Spinal cord (tissue), 10 donors: ENCODE results near the gene BTBD6. TPM values are rescaled to one million over a fixed set of nuclear protein-coding genes. Genes with fewer than 3 reads are reported as not detected.
"Not testable (repeated sequence)": the region's sequence is repeated elsewhere in the genome, so short reads cannot be mapped to it uniquely, and the experiment has no call there.

Source experiments
- DNase-seq, 6 donors: peaks; one replicate each; pipeline versions ENCODE4 v3.0.0 to v3.0.0-alpha.2; 2013 to 2015; ENCODE audit warnings: low spot score in 6 of 6, low read depth in 4 of 6
- H3K27ac ChIP-seq: one replicate; pipeline ENCODE4 v1.5.1; 2013; ENCODE audit warnings: low read depth, low read length, control low read depth
- H3K27me3 ChIP-seq: one replicate; pipeline ENCODE4 v1.6.1; 2013; ENCODE audit warnings: low read length; ENCODE audit not compliant: control insufficient read depth, insufficient read depth
- H3K36me3 ChIP-seq: one replicate; pipeline ENCODE4 v1.6.1; 2013; ENCODE audit warnings: low read length; ENCODE audit not compliant: control insufficient read depth, insufficient read depth
- H3K4me1 ChIP-seq: one replicate; pipeline ENCODE4 v1.6.1; 2013; ENCODE audit warnings: low read length; ENCODE audit not compliant: control insufficient read depth, insufficient read depth
- H3K4me3 ChIP-seq: one replicate; pipeline ENCODE4 v1.5.1; 2013; ENCODE audit warnings: low read depth, low read length, control low read depth
- H3K9me3 ChIP-seq: one replicate; pipeline ENCODE4 v1.6.1; 2013; ENCODE audit warnings: low read length; ENCODE audit not compliant: control insufficient read depth, insufficient read depth
- WGBS: methylation state at CpG from one replicate; pipeline ENCODE4 v1.1.5; 2013; ENCODE audit warnings: missing lambda C conversion rate; ENCODE audit not compliant: insufficient coverage; 5-methylcytosine and 5-hydroxymethylcytosine counted together
- polyA plus RNA-seq, 2 donors: library from polyadenylated mRNA; unstranded; fragments of 120-200 nt; gene quantifications; one replicate each; pipeline ENCODE4 v1.2.1, GENCODE V29; 2013; ENCODE audit not compliant: insufficient read length in 2 of 2
- total RNA-seq, 2 donors: library from RNA; depleted of rRNA in 1 of 2; stranded (reverse); fragments of 120-200 nt in 1 of 2; fragments of >200 nt in 1 of 2; gene quantifications; one replicate each; pipeline versions ENCODE4 v1.2.3 to v1.2.4, GENCODE V29; 2013 to 2014
- donor health status: healthy.

The BTBD6 gene
- total and polyA plus RNA-seq, 4 donors = 31.3 to 59.1 (median 55.5) TPM

DNA sequence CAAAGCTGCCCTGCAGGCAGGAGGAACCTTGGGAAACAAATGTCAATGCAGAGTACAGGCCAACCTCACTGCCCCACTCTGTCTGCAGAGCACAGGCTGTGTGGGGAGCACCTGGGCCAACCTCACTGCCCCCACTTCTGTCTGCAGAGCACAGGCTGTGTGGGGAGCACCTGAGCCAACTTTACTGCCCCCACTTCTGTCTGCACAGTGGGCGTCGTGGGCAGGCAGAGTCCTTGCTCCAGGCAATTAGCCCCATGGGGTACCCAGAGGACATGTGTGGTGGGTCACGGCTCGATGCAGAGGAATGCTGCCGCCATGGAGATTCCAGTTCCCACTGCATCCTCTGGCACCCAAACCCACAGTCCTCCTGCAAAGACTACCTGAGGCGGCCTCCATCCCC lies 26.3 kb downstream of the BTBD6 start:
- Histone ChIP-seq H3K4me1 (peaks cover 18% of the 10 kb centered on the region), H3K27me3 (no peaks in the 10 kb centered on the region), H3K27ac (no peak overlapping the region), H3K36me3 (peaks cover 40% of the 10 kb centered on the region), H3K9me3 (no peaks in the 10 kb centered on the region), H3K4me3 (no peak overlapping the region)
- DNase-seq = no peak
- 63% methylated on average over 5 of the region's 6 CpGs for WGBS

DNA sequence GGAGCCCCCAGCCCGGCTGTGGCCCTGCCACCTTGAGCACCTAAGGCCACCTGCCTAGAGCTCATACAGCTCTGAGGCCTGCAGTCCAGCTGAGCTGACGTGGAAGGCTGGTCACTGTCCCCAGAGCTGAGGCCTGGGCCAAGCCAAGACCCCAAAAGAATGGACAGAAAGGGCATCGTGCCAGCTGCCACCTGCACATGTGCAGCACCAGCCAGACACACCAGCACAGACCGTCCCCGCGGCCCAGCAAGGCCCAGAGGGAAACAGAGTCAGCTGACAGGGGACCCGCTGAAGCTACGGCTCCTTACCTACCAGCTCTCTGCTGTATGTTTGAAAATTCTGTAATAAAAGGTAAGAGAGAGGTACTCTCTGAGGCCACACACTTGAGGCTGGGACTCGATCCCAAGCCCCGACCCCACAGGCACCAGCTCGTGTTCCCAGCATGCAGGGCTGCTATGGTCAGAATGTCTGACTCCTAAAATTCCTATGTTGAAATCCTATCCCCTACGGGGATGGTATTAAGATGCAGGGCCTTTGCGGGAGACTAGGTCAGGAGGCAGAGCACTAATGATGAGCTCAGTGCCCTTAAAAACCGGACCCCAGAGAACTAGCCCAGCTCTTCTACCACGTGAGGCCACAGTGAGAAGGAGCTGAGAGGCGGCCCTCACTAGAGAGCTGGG lies 27.1 kb downstream of the BTBD6 start:
- Histone ChIP-seq H3K4me1 (peaks cover 18% of the 10 kb centered on the region), H3K27me3 (no peaks in the 10 kb centered on the region), H3K4me3 (no peak overlapping the region), H3K9me3 (no peaks in the 10 kb centered on the region), H3K36me3 (peaks cover 41% of the 10 kb centered on the region), H3K27ac (no peak overlapping the region)
- WGBS = 61% methylated on average over 3 of the region's 16 CpGs
- no peak for DNase-seq

DNA sequence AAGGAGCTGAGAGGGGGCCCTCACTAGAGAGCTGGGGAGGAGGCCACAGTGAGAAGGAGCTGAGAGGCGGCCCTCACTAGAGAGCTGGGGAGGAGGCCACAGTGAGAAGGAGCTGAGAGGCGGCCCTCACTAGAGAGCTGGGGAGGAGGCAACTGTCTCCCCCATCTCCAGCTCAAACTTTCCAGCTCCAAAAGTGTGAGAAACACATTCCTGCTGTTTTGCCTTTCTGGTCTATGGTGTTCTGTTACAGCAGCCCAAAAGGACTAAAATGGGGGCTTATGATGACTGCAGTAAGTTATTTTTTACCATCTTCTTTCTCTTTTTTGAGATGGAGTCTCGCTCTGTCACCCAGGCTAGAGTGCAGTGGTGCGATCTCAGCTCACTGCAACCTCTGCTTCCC lies 29.1 kb downstream of the BTBD6 start:
- H3K27ac ChIP-seq, H3K27me3 ChIP-seq, DNase-seq, H3K4me3 ChIP-seq, H3K9me3 ChIP-seq: not testable (repeated sequence)
- peaks cover 29% of the 10 kb centered on the region for H3K4me1 ChIP-seq
- peaks cover 37% of the 10 kb centered on the region for H3K36me3 ChIP-seq
- WGBS = no CpG with 5 or more reads among the region's 4 CpGs

- 86% methylated on average over 16 of the region's 18 CpGs for WGBS
- no peak for DNase-seq
- no peaks in the 10 kb centered on the region for H3K9me3 ChIP-seq
- H3K27me3 ChIP-seq = no peaks in the 10 kb centered on the region
- no peak overlapping the region for H3K4me3 ChIP-seq
- H3K36me3 ChIP-seq = peaks cover 39% of the 10 kb centered on the region
- no peak overlapping the region for H3K27ac ChIP-seq
- peaks cover 29% of the 10 kb centered on the region for H3K4me1 ChIP-seq
Measured at GRCh38 chr14:105279642-105280361, 31.5 kb downstream of the BTBD6 start.

- WGBS = 96% methylated on average over 17 of the region's 21 CpGs
Measured at GRCh38 chr14:105280525-105280924, 32.2 kb downstream of the BTBD6 start.

DNA sequence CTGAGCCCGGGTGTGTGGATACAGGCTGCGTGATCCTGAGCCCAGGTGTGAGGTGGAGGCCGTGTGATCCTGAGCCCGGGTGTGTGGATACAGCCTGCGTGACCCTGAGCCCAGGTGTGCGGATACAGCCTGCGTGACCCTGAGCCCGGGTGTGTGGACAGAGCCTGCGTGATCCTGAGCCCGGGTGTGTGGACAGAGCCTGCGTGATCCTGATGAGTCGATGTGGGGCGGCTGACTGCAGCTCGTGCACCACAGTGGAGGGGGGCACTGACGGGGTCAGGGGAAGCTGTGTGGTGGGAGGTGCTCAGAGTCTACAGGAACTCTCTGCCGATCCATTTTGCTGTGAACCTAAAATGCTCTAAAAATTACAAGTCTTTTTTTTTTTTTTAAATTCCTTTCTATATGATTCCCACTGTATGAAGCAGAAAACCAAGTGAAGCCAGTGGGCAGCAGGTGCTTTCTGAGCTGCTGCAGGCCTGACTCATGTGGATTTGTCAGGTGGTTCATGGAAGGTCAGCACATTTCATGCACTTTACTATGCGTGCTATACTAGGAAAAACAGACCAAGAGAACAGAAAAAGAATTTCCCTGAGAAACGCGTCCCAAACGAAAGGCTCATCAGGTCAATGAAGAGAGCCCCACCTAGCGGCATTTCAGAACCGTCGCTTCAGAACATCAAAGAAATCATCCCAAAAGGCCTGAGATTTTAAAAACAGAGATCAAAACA lies 33.2 kb downstream of the BTBD6 start:
- WGBS = 61% methylated on average over 23 of the region's 23 CpGs
- H3K9me3 ChIP-seq = no peaks in the 10 kb centered on the region
- H3K36me3 ChIP-seq = peaks cover 40% of the 10 kb centered on the region
- peaks cover 22% of the 10 kb centered on the region for H3K4me1 ChIP-seq
- no peak overlapping the region for H3K27ac ChIP-seq
- no peaks in the 10 kb centered on the region for H3K27me3 ChIP-seq
- no peak overlapping the region for H3K4me3 ChIP-seq
- DNase-seq = peak in 3 of 6 donors; percentile 57 to 92 (median 86)

More at GRCh38 chr14:105280525-105280924, 32.2 kb downstream of the BTBD6 start:
- H3K27me3 ChIP-seq = no peaks in the 10 kb centered on the region
- H3K4me1 ChIP-seq = peaks cover 22% of the 10 kb centered on the region
- H3K27ac ChIP-seq = no peak overlapping the region
- H3K36me3 ChIP-seq = peaks cover 34% of the 10 kb centered on the region
- H3K9me3 ChIP-seq = no peaks in the 10 kb centered on the region
- H3K4me3 ChIP-seq = no peak overlapping the region
- no peak for DNase-seq

DNA sequence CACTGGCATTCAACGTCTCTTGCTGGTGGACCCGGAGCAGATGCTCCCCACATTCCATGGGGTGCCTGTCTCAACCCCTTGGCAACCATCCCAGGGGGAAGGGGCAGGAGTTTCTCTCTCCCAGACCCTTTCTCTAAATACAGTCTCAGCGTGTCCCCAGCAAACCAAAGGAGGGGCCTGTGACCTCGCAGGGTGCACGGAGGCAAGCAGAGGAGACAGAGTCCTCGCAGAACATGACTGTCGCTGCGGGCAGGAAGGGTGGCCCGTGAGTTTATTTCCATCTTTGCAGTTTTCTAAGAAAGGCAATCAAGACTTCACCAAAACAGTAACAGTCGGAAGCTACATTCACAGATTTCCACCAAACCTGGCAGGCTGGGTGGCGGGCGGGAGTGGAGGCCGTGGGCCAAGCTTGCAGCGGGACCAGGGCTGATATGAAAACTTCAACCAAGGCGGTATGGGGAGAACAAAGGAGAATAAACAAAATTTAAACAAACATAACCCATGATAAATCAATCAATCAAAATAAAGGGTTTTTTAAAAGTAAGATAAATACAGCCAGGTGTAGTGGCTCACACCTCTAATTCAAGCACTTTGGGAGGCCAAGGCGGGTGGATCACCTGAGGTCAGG lies 33.9 kb downstream of the BTBD6 start:
- no peak overlapping the region for H3K27ac ChIP-seq
- WGBS = 18% methylated on average over 7 of the region's 16 CpGs
- no peak overlapping the region for H3K4me3 ChIP-seq
- no peak for DNase-seq
- H3K4me1 ChIP-seq = peaks cover 22% of the 10 kb centered on the region
- H3K9me3 ChIP-seq = no peaks in the 10 kb centered on the region
- H3K27me3 ChIP-seq = no peaks in the 10 kb centered on the region
- peaks cover 44% of the 10 kb centered on the region for H3K36me3 ChIP-seq

- Histone ChIP-seq H3K4me3 (no peak overlapping the region), H3K27ac (no peak overlapping the region), H3K9me3 (no peaks in the 10 kb centered on the region), H3K4me1 (peaks cover 22% of the 10 kb centered on the region), H3K36me3 (peaks cover 51% of the 10 kb centered on the region), H3K27me3 (no peaks in the 10 kb centered on the region)
- 47% methylated on average over 10 of the region's 10 CpGs for WGBS
- DNase-seq = no peak
Measured at GRCh38 chr14:105283028-105283427, 34.7 kb downstream of the BTBD6 start.

DNA sequence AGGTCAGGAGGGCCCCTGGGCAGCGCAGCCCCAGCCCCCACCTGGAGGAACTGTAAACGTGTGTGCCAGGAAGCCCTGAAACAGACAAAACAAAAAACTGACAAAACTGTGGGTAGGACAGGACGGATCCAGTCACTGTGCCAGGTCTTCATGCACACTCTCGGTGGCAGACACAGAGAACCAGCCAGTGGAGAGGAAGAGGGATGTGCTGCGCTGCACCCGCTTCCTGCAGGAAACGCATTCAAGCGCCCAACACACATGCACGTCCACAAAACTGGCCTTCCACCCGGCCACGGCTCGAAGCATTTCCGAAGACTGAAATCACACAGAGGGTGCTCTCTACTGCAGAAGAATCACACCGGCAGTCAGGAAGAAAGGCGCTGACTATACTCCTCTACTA lies 35.6 kb downstream of the BTBD6 start:
- 90% methylated on average over 14 of the region's 15 CpGs for WGBS
- H3K27ac ChIP-seq = no peak overlapping the region
- H3K9me3 ChIP-seq = no peaks in the 10 kb centered on the region
- H3K36me3 ChIP-seq = peaks cover 51% of the 10 kb centered on the region
- no peak for DNase-seq
- H3K4me1 ChIP-seq = peaks cover 22% of the 10 kb centered on the region
- no peak overlapping the region for H3K4me3 ChIP-seq
- H3K27me3 ChIP-seq = no peaks in the 10 kb centered on the region
